Measurements from ENCODE around the gene MMP28.

The MMP28 gene

GRCh38 chr17:35764123-35764991, 31.1 kb downstream of the MMP28 start:
- peak overlapping the region; percentile 78 for H3K4me2 ChIP-seq (ENCODE audit: low read length)
- no peaks in the 10 kb centered on the region for H3K9me3 ChIP-seq (ENCODE audit: low read length)
- peak overlapping the region; percentile 12 for H3K27ac ChIP-seq (ENCODE audit: low read depth, low read length, poor library complexity, severe bottlenecking)
- no peaks in the 10 kb centered on the region for H3K36me3 ChIP-seq (ENCODE audit: insufficient read depth, low read length)
- no peaks in the 10 kb centered on the region for H3F3A ChIP-seq (ENCODE audit: insufficient read depth, low read length)
- H3K4me1 ChIP-seq (ENCODE audit: insufficient read depth, low read length, severe bottlenecking): peaks cover 6% of the 10 kb centered on the region
- no peaks in the 10 kb centered on the region for H3K79me2 ChIP-seq (ENCODE audit: insufficient read depth, low read length)
- H3K9ac ChIP-seq (ENCODE audit: low read length): peak overlapping the region; percentile 64
- H3K9me2 ChIP-seq (ENCODE audit: low read depth, low read length): no peaks in the 10 kb centered on the region
- H4K20me1 ChIP-seq (ENCODE audit: insufficient read depth, low read length): no peaks in the 10 kb centered on the region
- 0 out of 2 replicates have a peak overlapping the region, but pooled peaks have one; percentile 18 for H2AFZ ChIP-seq (ENCODE audit: low read length)
- no peaks in the 10 kb centered on the region; the same call in 1 of the 2 replicates for H3K27me3 ChIP-seq (ENCODE audit: insufficient read depth, low read length)
- TF ChIP-seq EZH2 (IDR thresholded peaks at IDR 0.05; ENCODE audit: borderline replicate concordance, low read length): no peak
- TF ChIP-seq, protein P1, sequence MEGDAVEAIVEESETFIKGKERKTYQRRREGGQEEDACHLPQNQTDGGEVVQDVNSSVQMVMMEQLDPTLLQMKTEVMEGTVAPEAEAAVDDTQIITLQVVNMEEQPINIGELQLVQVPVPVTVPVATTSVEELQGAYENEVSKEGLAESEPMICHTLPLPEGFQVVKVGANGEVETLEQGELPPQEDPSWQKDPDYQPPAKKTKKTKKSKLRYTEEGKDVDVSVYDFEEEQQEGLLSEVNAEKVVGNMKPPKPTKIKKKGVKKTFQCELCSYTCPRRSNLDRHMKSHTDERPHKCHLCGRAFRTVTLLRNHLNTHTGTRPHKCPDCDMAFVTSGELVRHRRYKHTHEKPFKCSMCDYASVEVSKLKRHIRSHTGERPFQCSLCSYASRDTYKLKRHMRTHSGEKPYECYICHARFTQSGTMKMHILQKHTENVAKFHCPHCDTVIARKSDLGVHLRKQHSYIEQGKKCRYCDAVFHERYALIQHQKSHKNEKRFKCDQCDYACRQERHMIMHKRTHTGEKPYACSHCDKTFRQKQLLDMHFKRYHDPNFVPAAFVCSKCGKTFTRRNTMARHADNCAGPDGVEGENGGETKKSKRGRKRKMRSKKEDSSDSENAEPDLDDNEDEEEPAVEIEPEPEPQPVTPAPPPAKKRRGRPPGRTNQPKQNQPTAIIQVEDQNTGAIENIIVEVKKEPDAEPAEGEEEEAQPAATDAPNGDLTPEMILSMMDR (IDR thresholded peaks at IDR 0.05; ENCODE audit: low read length): peak; percentile 91
- H3K4me3 ChIP-seq (ENCODE audit: low read depth, low read length, poor library complexity, severe bottlenecking): peak overlapping the region; percentile 67

DNA sequence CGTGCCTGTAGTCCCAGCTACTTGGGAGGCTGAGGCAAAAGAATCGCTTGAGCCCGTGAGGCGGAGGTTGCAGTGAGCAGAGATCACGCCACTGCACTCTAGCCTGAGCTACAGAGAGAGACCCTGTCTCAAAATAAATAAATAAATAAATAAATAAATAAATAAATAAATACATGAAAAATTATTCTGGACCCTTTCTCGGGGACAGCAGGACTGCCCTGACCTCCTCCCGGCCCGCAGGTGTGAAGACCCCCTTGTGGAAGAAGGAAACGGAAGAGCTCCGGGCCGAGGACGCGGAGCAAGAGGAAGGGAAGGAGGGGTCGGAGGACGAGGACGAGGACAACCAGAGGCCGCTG, 31.7 kb downstream of the MMP28 start:
- Histone ChIP-seq H3K36me3 (ENCODE audit: insufficient read depth, low read length) (no peaks in the 10 kb centered on the region), H3K79me2 (ENCODE audit: insufficient read depth, low read length) (no peaks in the 10 kb centered on the region), H3K27me3 (ENCODE audit: insufficient read depth, low read length) (no peaks in the 10 kb centered on the region; the same call in 1 of the 2 replicates), H3K9me3 (ENCODE audit: low read length) (no peaks in the 10 kb centered on the region), H4K20me1 (ENCODE audit: insufficient read depth, low read length) (no peaks in the 10 kb centered on the region), H3K4me2 (ENCODE audit: low read length) (peak overlapping the region; percentile 78), H3K9me2 (ENCODE audit: low read depth, low read length) (no peaks in the 10 kb centered on the region), H3K9ac (ENCODE audit: low read length) (no peak overlapping the region; the same call in 1 of the 2 replicates), H3K4me3 (ENCODE audit: low read depth, low read length, poor library complexity, severe bottlenecking) (peak overlapping the region; percentile 67), H2AFZ (ENCODE audit: low read length) (no peak overlapping the region), H3K4me1 (ENCODE audit: insufficient read depth, low read length, severe bottlenecking) (peaks cover 6% of the 10 kb centered on the region), H3K27ac (ENCODE audit: low read depth, low read length, poor library complexity, severe bottlenecking) (no peak overlapping the region), H3F3A (ENCODE audit: insufficient read depth, low read length) (no peaks in the 10 kb centered on the region)
- TF ChIP-seq EZH2 (IDR thresholded peaks at IDR 0.05; ENCODE audit: borderline replicate concordance, low read length): no peak
- TF ChIP-seq, protein P1 (IDR thresholded peaks at IDR 0.05; ENCODE audit: low read length): no peak

GRCh38 chr17:35761601-35762000, 33.8 kb downstream of the MMP28 start:
- H3K9me3 ChIP-seq (ENCODE audit: low read length): no peaks in the 10 kb centered on the region
- H3K4me3 ChIP-seq (ENCODE audit: low read depth, low read length, poor library complexity, severe bottlenecking): no peak overlapping the region
- no peaks in the 10 kb centered on the region for H3K36me3 ChIP-seq (ENCODE audit: insufficient read depth, low read length)
- no peak overlapping the region for H3K9ac ChIP-seq (ENCODE audit: low read length)
- no peaks in the 10 kb centered on the region for H3K9me2 ChIP-seq (ENCODE audit: low read depth, low read length)
- no peaks in the 10 kb centered on the region for H4K20me1 ChIP-seq (ENCODE audit: insufficient read depth, low read length)
- H3K79me2 ChIP-seq (ENCODE audit: insufficient read depth, low read length): no peaks in the 10 kb centered on the region
- TF ChIP-seq, protein P1 (IDR thresholded peaks at IDR 0.05; ENCODE audit: low read length): no peak
- H3K27me3 ChIP-seq (ENCODE audit: insufficient read depth, low read length): no peaks in the 10 kb centered on the region; the same call in 1 of the 2 replicates
- H3K4me2 ChIP-seq (ENCODE audit: low read length): no peak overlapping the region
- no peaks in the 10 kb centered on the region for H3F3A ChIP-seq (ENCODE audit: insufficient read depth, low read length)
- no peak overlapping the region for H2AFZ ChIP-seq (ENCODE audit: low read length)
- H3K4me1 ChIP-seq (ENCODE audit: insufficient read depth, low read length, severe bottlenecking): peaks cover 6% of the 10 kb centered on the region
- no peak overlapping the region for H3K27ac ChIP-seq (ENCODE audit: low read depth, low read length, poor library complexity, severe bottlenecking)
